Measurements from ENCODE around the gene PLEKHG5.
"Not testable (repeated sequence)": the region's sequence is repeated elsewhere in the genome, so short reads cannot be mapped to it uniquely, and the experiment has no call there.

PLEKHG5 gene

DNA sequence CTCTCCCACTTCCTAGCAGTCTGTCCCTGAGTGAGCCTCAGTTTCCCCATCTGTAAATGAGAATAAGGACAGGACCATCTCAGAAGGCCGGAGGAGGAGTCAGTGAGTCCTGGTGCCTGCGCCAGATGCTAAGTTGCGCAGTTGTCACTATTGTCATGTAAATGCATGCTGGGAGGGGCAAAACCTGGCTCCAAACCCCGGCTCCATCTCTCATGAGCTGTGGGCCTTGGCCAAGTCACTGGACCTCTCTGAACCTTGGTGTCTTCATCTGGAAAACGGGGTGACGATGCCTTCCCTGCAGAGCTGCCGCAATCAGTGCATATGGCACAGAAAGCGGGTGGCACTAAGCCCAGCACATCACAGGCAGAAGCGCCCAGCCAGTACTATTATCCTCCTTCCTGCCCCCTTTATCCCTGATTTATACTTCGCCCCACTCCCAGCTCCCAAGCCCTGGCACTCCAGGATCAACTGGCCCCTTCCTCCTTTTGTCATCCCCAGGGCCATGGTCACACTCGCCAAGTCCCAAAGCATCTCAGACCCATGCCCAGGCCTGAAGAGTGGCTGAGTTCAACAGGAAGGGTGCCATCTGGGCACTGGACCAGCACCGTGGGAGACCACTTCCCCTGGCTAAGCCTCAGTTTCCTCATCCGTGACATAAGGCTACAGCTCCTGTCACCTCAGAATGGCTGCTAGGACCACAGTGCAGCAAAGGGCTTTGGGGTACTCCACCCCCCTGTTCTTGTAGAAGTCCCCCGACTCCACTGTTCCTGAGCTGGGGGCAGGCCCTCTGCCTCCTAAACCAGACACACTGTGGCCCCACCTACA lies 4.3 kb upstream of the PLEKHG5 start:
- no peak for DNase-seq

DNA sequence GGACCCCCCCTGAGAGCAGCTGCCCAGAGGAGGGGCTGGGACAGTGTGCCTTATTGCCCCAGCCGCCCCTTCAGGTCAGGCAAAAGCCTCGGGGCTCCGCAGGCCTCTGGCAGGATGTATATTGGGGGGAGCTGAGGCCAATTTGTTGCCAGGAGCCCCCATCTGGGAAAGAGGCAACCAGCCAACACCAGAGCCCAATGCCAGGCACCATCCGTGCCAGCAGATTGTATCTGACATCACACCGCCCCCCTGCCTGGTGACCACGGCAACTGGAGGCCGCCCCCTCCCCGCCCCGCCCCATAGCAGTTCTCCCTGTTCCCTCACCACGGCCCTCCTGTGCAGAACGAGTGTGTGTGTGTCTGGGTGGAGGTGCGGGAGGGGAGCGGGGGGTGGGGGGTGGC lies 3.6 kb upstream of the PLEKHG5 start:
- no peak for DNase-seq

- DNase-seq, result no peak
These were observed 3.2 kb upstream of the PLEKHG5 start for GRCh38 chr1:6494627-6495026.

GRCh38 chr1:6493834-6494223 lies 2.4 kb upstream of the PLEKHG5 start:
- DNase-seq, result not testable (repeated sequence)

GRCh38 chr1:6491966-6492365 lies 499 bp upstream of the PLEKHG5 start:
- DNase-seq, result no peak

DNA sequence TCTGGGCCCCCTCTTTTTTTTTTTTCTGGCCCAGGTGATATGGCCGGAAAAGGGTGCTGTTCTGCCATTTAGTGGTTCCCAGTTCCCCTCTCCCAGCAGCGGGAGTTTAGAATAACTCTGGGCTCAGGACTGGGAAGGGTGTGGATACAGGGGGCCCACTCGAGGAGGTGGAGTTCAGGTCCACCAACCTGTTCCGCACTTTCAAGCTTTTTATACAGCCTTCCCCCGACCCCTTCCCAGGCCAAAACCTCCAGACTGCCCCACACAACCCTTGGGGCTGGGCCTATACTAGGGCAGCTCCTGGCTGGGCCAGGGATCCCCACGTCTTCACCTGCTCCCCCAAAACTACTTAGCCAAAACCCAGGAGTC lies 402 bp downstream of the PLEKHG5 start:
- no peak for DNase-seq

- peak; percentile 76 to 94 for DNase-seq
These were observed 1.0 kb downstream of the PLEKHG5 start for GRCh38 chr1:6490181-6491080.

DNA sequence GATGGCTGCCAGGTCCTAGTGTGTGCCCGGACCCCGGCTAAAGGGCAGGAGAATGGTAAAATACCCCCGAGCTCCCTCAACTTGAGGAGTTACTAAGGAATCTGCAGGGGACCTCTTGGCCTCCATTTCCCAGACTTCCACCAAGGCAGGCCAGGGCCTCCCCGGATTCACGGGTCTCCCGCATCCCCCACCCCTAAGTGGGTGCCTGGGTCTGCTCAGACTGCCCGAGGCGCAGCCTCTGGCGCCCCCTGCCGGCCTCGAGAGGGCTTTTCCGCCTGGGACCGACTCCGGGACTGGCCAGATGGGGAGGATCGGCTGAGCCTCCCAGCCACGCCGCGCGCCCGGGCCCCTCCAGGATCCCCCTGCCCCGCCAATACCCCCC lies 1.7 kb downstream of the PLEKHG5 start:
- peak; percentile 67 to 92 for DNase-seq

GRCh38 chr1:6489383-6489765 lies 2.1 kb downstream of the PLEKHG5 start:
- DNase-seq, result peak; percentile 70 to 89

DNA sequence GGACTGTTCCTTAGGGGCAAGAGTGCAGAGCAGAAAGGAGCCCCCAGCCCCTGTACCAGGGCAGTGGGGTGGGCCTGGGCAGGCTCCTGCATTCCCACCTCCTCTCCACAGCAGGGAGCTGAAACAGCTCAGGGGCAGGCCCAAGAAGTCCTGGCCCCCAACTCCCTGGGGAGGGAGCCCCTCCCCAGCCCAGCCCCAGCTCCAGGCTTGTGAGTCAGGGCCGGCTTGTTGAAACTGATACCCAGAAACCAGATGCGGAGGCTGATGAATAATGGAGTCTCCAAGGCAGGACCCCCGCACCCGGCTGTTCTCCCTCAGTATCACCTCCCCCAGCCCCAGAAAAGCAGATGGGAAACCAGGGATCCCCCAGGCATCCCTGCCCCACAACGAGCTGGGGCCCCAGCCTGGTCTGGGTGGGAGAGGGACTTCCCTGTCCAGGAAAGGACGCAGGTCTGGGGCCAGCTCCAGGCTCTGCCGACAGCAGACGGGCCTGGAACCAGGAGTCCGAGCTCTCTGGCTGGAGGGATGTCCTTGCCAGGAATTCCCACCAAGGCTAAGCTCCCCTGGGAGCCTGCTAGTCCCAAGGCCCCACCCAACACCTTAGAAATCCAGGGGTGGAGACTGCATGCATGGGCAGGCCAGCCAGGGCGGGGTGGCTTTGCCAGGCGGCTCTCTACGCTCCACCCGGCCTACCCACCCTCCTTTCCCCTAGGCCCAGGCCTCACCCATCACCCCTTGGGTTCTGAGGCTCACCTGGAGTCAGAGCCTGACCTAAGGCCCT lies 2.7 kb downstream of the PLEKHG5 start:
- DNase-seq, result peak; percentile 84 to 94

DNA sequence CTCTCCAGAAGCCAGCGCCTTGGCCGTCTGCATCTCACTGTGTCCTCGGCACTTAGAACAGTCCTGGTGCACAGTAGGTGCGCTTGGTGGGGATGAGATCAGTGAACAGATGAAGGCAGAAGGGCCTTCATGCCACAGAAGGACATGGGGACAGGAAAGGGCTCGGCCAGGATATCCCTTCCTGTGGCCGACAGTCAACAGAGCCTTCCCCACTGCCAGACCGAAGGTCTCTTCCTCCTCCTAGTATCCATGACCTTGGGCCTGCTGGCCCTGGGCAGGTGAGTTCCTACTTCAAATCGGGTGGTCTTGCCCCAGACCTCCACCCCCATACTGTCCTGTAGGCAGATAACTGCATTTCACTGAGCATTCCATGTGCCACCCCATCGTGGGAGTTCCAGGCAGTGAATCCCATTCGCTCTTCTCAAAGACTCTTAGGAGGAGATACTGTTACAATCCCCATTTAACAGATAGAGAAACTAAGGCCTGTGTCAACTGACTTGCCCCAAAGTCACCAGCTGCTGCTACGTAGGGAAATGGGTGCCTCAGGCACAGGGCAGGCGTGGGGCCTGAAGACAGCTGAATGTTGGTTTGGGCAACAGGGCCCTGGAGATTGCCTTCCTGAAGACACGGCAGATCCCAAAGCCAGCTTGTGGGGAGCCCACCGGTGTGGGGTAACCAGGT lies 3.5 kb downstream of the PLEKHG5 start:
- no peak for DNase-seq

GRCh38 chr1:6486433-6487011 lies 4.9 kb downstream of the PLEKHG5 start:
- DNase-seq, result peak; percentile 74 to 98

DNA sequence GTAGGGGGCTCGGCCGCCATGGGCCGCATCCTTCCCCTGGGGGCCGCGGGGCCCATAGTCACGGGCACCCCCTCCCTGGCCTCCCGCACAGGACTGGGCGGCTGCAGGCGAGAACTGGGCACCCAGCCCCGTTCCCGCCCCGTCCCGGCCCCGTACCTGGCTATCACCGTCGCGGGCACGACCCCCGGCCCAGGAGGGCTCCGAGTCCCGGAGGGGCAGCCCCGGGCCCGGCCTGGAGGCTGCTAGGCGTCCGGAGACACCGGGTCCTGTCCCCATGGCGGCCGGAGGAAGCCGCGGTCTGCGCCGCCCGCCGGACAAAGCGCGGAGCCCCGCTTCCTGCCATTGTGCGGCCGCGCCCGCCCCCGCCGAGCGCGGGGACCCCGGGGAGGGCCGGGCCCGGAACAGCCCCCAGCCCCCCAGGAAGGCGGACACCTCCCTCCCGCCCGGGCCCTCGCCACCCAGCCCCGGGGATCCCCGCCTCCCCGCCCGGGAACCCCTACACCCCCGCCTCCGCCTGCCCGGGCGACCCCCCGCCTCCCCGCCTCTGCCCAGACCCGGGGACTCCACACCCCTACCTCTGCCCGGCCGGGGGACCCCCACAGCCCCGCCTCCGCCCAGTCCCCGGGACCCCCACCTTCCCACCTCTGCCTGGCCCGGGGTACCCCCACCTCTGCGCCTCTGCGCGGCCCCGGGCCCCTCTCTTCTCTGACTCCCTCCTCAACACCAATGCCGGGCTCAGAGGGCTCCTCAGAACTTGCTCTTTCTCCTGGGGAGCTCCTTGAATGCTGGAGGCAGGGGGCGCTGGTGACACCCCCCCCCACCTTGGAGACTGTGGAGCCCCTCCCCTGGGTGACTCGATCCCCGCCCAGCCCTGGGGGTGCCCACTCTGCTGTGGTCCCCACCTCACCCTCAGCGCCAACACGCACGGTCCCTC lies 6.0 kb downstream of the PLEKHG5 start:
- DNase-seq, result peak in 1 of 2 experiments; percentile 33

DNA sequence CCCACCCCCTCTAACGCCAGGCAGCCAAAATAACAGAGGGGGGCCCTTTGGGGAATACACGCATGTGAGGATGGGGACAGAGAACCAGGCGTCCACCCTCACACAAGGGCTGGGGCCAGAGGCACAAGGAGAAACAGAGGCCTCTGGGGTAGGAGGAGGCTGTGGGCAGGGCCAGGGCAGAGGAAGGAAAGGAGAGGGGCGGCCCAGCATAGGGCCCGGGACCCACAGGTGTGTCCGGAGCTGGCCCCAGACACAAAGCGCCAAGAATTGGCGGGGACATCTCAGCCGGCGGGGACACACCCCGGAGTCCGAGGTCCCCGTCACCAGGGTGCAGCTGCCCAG lies 6.7 kb downstream of the PLEKHG5 start:
- DNase-seq, result peak in 1 of 2 experiments; percentile 34

DNA sequence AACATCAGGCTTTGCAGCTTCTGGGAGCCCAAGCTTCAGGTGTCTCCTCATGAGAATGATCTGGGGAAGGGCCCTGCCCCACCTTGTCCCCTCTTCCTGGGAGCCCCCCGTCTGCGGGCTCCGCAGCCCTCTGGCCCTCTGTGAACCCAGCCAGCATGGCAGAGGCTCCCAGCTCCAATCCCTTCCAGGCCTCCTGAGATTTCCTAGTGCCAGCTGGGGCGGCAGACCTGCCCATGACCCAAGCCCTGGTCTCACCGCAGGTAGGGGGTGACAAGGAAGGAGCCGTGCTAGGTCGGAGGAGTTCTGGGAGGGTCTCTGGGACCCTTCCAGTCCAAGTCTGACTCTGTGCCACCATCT lies 7.7 kb downstream of the PLEKHG5 start:
- DNase-seq, result no peak

DNA sequence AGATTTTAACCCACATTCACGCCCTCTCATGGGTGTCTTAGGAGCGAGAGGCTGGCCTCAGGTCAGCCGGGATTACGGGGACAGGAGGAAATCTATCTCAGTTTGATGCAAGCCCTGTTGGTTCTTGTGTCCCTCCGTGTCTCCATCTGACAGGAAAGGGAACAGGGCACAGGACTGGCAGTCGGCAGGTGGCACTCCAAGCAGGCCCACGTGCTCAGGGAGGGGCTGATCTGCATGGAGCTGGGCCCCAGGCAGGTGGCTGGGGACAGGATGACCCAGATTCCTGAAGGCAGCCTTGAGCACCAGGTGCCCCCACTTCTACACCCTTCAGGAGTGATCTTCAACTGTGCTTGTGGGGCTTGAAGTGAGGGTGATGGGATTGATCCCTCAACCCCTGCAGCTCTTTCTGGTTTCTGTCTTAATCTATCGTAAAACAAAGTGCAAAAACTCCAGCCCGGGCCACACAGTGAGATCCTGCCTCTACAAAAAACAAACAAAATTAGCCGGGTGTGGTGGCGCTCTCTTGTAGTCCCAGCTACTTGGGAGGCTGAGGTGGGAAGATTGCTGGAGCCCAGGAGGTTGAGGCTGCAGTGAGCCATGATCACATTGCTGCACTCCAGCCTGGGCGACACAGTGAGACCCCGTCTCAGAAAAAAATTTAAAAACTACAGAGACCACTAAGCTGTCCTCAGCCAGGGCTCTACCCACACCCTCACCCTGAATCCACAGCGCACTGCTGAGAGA lies 8.3 kb downstream of the PLEKHG5 start:
- DNase-seq, result peak; percentile 26 to 77

DNA sequence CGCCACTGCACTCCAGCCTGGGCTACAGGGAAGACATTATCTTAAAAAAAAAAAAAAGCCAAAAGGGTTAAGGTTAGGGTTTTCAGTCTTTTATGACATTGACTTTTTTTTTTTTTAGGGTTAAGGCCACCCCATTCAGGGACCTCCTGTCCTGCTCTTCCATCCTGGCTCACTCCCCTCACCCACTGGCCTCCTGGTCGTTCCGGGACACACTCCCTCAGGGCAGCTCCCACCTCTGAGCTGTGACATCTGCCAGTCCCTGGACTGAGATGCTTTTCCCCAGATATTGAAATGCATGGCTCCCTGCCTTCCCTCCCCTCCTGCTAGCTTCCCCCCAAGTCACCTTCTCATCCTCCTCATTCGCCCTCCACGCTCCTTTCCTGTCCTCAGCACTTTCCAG lies 9.6 kb downstream of the PLEKHG5 start:
- no peak for DNase-seq

GRCh38 chr1:6477039-6477820 lies 14.2 kb downstream of the PLEKHG5 start:
- DNase-seq, result peak; percentile 65

- DNase-seq, result peak; percentile 76 to 88
These were observed 15.0 kb downstream of the PLEKHG5 start for GRCh38 chr1:6476483-6476882.
